Panc1 (cell line): Measurements from ENCODE around the gene TGM1. TPM values are rescaled to one million over a fixed set of nuclear protein-coding genes. Genes with fewer than 3 reads are reported as not detected.

Source experiments
- ATAC-seq: fragments of 200-7000 bp; cut with Tn5 transposase; 2 replicates; pipeline ENCODE4 v1.9.1; 2020; ENCODE audit warnings: mild to moderate bottlenecking, moderate library complexity
- BruUV-seq: library from RNA; stranded (reverse); fragments of 400-500 nt; replicated peaks from 2 replicates; lab custom pipeline; 2021; lab: Mats Ljungman, UMichigan
- CTCF ChIA-PET: fragments of 300-600 bp; sonication (Branson Sonifier 250); formaldehyde crosslinking; loops from one replicate; lab custom pipeline; 2022; ENCODE audit warnings: antibody characterized with exemption; lab: Charles Lee
- POLR2A ChIA-PET: fragments of 300-600 bp; sonication (Branson Sonifier 250); formaldehyde crosslinking; loops from one replicate; lab custom pipeline; 2022; ENCODE audit warnings: antibody characterized with exemption; lab: Charles Lee
- DNase-seq: peaks from one replicate; pipeline ENCODE4 v3.0.0-alpha.2; 2010; ENCODE audit warnings: low read depth, low spot score
- H3K27ac ChIP-seq: 2 replicates; pipeline ENCODE4 v1.5.1; 2011; ENCODE audit warnings: mild to moderate bottlenecking, low read length, inconsistent platforms
- H3K27me3 ChIP-seq: fragments of 200-500 bp; sonication (Bioruptor generic); 2 replicates; pipeline ENCODE4 v1.6.0; 2014; ENCODE audit warnings: low read length, inconsistent platforms; ENCODE audit not compliant: control insufficient read depth, insufficient read depth
- H3K36me3 ChIP-seq: fragments of 200-500 bp; sonication (Bioruptor generic); 2 replicates; pipeline ENCODE4 v1.5.1; 2014; ENCODE audit warnings: inconsistent platforms, mild to moderate bottlenecking, low read length, moderate library complexity; ENCODE audit not compliant: control insufficient read depth, insufficient read depth
- H3K4me1 ChIP-seq: 2 replicates; pipeline ENCODE4 v1.5.1; 2011; ENCODE audit warnings: inconsistent platforms, mild to moderate bottlenecking, low read length, moderate library complexity; ENCODE audit not compliant: control insufficient read depth, insufficient read depth
- H3K4me3 ChIP-seq, 2 experiments: 2 replicates each; pipeline ENCODE4 v1.5.1; 2011 to 2012; ENCODE audit warnings: low read depth in 2 of 2, low read length in 2 of 2, mild to moderate bottlenecking in 2 of 2, inconsistent platforms in 1 of 2, moderate library complexity in 1 of 2
- H3K9me3 ChIP-seq: fragments of 200-500 bp; sonication (Bioruptor generic); 2 replicates; pipeline ENCODE4 v1.5.1; 2014; ENCODE audit warnings: low read depth, mild to moderate bottlenecking, inconsistent platforms, low read length, moderate library complexity; ENCODE audit not compliant: control insufficient read depth, insufficient read depth
- CTCF ChIP-seq: fragments of 450-650 bp; IDR thresholded peaks from 2 replicates; pipeline ENCODE4 v1.5.1; 2017; ENCODE audit warnings: mild to moderate bottlenecking
- POLR2AphosphoS5 ChIP-seq: IDR thresholded peaks from 2 replicates; pipeline ENCODE4 v1.6.1; 2012; ENCODE audit warnings: mild to moderate bottlenecking, low read depth, low read length, moderate library complexity
- REST ChIP-seq, 2 experiments: IDR thresholded peaks; 2 replicates each; pipeline ENCODE4 v1.6.1; 2011 to 2012; ENCODE audit warnings: low read depth in 2 of 2, control low read depth in 1 of 2, low read length in 1 of 2, mild to moderate bottlenecking in 1 of 2, moderate library complexity in 1 of 2; ENCODE audit not compliant: insufficient read depth in 1 of 2
- SIN3A ChIP-seq: IDR thresholded peaks from 2 replicates; pipeline ENCODE4 v1.6.1; 2012; ENCODE audit warnings: low read depth, mild to moderate bottlenecking, low read length, moderate library complexity, borderline replicate concordance; ENCODE audit not compliant: insufficient read depth
- TCF7L2 ChIP-seq: IDR thresholded peaks from 2 replicates; pipeline ENCODE4 v1.6.1; 2011; ENCODE audit warnings: mild to moderate bottlenecking, low read depth, low read length, inconsistent platforms
- in situ Hi-C: cut with HindIII; loops from 2 replicates; pipeline ENCODE4 v1.10.0; 2016; ENCODE audit warnings: low sequenced_read_pairs, low pct_unique_long_range_greater_than_20kb
- intact Hi-C: fragments of 100-400 bp; cut with micrococcal nuclease; formaldehyde crosslinking; loops from one replicate; pipeline ENCODE4 v1.10.0; 2022; ENCODE audit not compliant: unreplicated experiment
- total RNA-seq: library from RNA; stranded (reverse); gene quantifications from one replicate; pipeline ENCODE4 v1.2.1, GENCODE V29; 2021; ENCODE audit not compliant: unreplicated experiment

TGM1 gene
- total RNA-seq, 1 experiment from 2014 or later: 2.3 TPM

- ChIA-PET POLR2A (interaction anchor here (0.7 kb wide), 1 partner anchor 26 kb away, joined by 9 read pairs; no protein-coding TSS in a partner anchor), CTCF (interaction anchor here (0.7 to 1.5 kb wide), 4 partner anchors 13 to 156 kb away, joined by 4 to 9 read pairs (median 4); partner anchors contain the start of gene TINF2)
- Histone ChIP-seq H3K27me3 (no peaks in the 10 kb centered on the region), H3K4me3 (peak overlapping the region; percentile 72 to 84), H3K36me3 (peaks cover 5% of the 10 kb centered on the region), H3K27ac (peak overlapping the region; percentile 96), H3K4me1 (peaks cover 9% of the 10 kb centered on the region), H3K9me3 (no peaks in the 10 kb centered on the region)
- TF ChIP-seq SIN3A (no peak), POLR2AphosphoS5 (no peak), CTCF (no peak; the same call in 1 of the 2 replicates), REST (IDR thresholded peaks at IDR 0.05; ENCODE audit: insufficient read depth in 1 of 2, low read depth in 2 of 2, low read length in 1 of 2) (no peak), TCF7L2 (no peak)
- ATAC-seq: no peak
- in situ Hi-C loops: no loop called here
- intact Hi-C loops: no loop called here
- no TSS peak for BruUV-seq
- no peak for DNase-seq
Observed at GRCh38 chr14:24213866-24214662, 48.9 kb downstream of the TGM1 start.

GRCh38 chr14:24212924-24213865, 49.8 kb downstream of the TGM1 start, which contains the start of gene CHMP4A:
Gene CHMP4A, minus strand, starts transcription at chr14:24213488. Its CDS starts 49 bp downstream, at chr14:24213439.
- CTCF ChIA-PET: interaction anchor here (1.0 kb wide), 1 partner anchor 29 kb away, joined by 4 read pairs; the partner anchor contains the start of gene TINF2
- H3K36me3 ChIP-seq: peaks cover 5% of the 10 kb centered on the region
- peak within 1 kb of the TSS; percentile 72 to 84 for H3K4me3 ChIP-seq
- DNase-seq (peak; percentile 73), ATAC-seq (peak; percentile 96)
- TF ChIP-seq TCF7L2 (no peak), REST (IDR thresholded peaks at IDR 0.05; ENCODE audit: insufficient read depth in 1 of 2, low read depth in 2 of 2, low read length in 1 of 2) (no peak), SIN3A (no peak), POLR2AphosphoS5 (peak; percentile 91), CTCF (no peak)
- peak within 1 kb of the TSS; percentile 96 for H3K27ac ChIP-seq
- peaks cover 9% of the 10 kb centered on the region for H3K4me1 ChIP-seq
- in situ Hi-C loops: no loop called here
- POLR2A ChIA-PET: interaction anchor here (0.7 kb wide), 1 partner anchor 157 kb away, joined by 8 read pairs; no protein-coding TSS in a partner anchor
- H3K9me3 ChIP-seq: no peaks in the 10 kb centered on the region
- intact Hi-C loops: no loop called here
- no TSS peak for BruUV-seq
- no peaks in the 10 kb centered on the region for H3K27me3 ChIP-seq
